HUES6 (cell line): Measurements from ENCODE around the gene GTF2F2.
A peak's percentile ranks its signal among the peaks of the same experiment; 100 is the strongest.

Experiments used
- H3K27ac ChIP-seq: 2 replicates; pipeline ENCODE4 v1.7.0; 2013; ENCODE audit warnings: low read depth, mild to moderate bottlenecking, low read length, inconsistent platforms
- H3K27me3 ChIP-seq: 2 replicates; pipeline ENCODE4 v1.6.1; 2013; ENCODE audit warnings: low read length; ENCODE audit not compliant: control insufficient read depth, insufficient read depth
- H3K36me3 ChIP-seq: 2 replicates; pipeline ENCODE4 v1.6.1; 2013; ENCODE audit warnings: low read length; ENCODE audit not compliant: control insufficient read depth, insufficient read depth
- H3K4me1 ChIP-seq: 2 replicates; pipeline ENCODE4 v1.6.1; 2013; ENCODE audit warnings: low read length; ENCODE audit not compliant: control insufficient read depth, insufficient read depth
- H3K4me3 ChIP-seq: 2 replicates; pipeline ENCODE4 v1.5.1; 2013; ENCODE audit warnings: low read depth, low read length
- H3K9ac ChIP-seq: one replicate; pipeline ENCODE4 v1.6.1; 2013; ENCODE audit warnings: mild to moderate bottlenecking, low read length
- H3K9me3 ChIP-seq: 2 replicates; pipeline ENCODE4 v1.6.1; 2013; ENCODE audit warnings: low read depth, low read length; ENCODE audit not compliant: control insufficient read depth, insufficient read depth

Gene GTF2F2

GRCh38 chr13:45103449-45103848 is 16.9 kb upstream of the GTF2F2 start:
- Histone ChIP-seq H3K27ac (no peak overlapping the region), H3K4me3 (no peak overlapping the region), H3K9me3 (no peaks in the 10 kb centered on the region), H3K27me3 (no peaks in the 10 kb centered on the region), H3K4me1 (peaks cover 19% of the 10 kb centered on the region; the same call in 1 of the 2 replicates), H3K9ac (no peak overlapping the region), H3K36me3 (no peaks in the 10 kb centered on the region)

GRCh38 chr13:45104261-45104660 is 16.0 kb upstream of the GTF2F2 start:
- H3K9ac ChIP-seq, result no peak overlapping the region
- H3K36me3 ChIP-seq, result no peaks in the 10 kb centered on the region
- H3K27ac ChIP-seq, result no peak overlapping the region
- H3K27me3 ChIP-seq, result no peaks in the 10 kb centered on the region
- H3K4me1 ChIP-seq, result peaks cover 24% of the 10 kb centered on the region
- H3K4me3 ChIP-seq, result no peak overlapping the region
- H3K9me3 ChIP-seq, result no peaks in the 10 kb centered on the region

- Histone ChIP-seq H3K36me3 (no peaks in the 10 kb centered on the region), H3K9me3 (no peaks in the 10 kb centered on the region), H3K4me3 (no peak overlapping the region), H3K27ac (no peak overlapping the region), H3K4me1 (peaks cover 25% of the 10 kb centered on the region), H3K9ac (no peak overlapping the region), H3K27me3 (no peaks in the 10 kb centered on the region)
These were observed 14.4 kb upstream of the GTF2F2 start for GRCh38 chr13:45105895-45106294.

- Histone ChIP-seq H3K36me3 (no peaks in the 10 kb centered on the region), H3K9ac (no peak overlapping the region), H3K4me1 (peaks cover 15% of the 10 kb centered on the region), H3K4me3 (no peak overlapping the region), H3K27ac (no peak overlapping the region), H3K27me3 (no peaks in the 10 kb centered on the region), H3K9me3 (no peaks in the 10 kb centered on the region)
These were observed 12.8 kb upstream of the GTF2F2 start for GRCh38 chr13:45107539-45107938.

- H3K9me3 ChIP-seq, result no peaks in the 10 kb centered on the region
- no peak overlapping the region for H3K9ac ChIP-seq
- no peak overlapping the region for H3K27ac ChIP-seq
- no peaks in the 10 kb centered on the region for H3K27me3 ChIP-seq
- H3K4me1 ChIP-seq, result peaks cover 10% of the 10 kb centered on the region
- no peaks in the 10 kb centered on the region for H3K36me3 ChIP-seq
- 0 out of 2 replicates have a peak overlapping the region, but pooled peaks have one; percentile 2 for H3K4me3 ChIP-seq
These were observed 11.6 kb upstream of the GTF2F2 start for GRCh38 chr13:45108716-45109101.

GRCh38 chr13:45109102-45109720 is 11.1 kb upstream of the GTF2F2 start:
- no peaks in the 10 kb centered on the region for H3K27me3 ChIP-seq
- 0 out of 2 replicates have a peak overlapping the region, but pooled peaks have one; percentile 2 for H3K4me3 ChIP-seq
- H3K9ac ChIP-seq, result no peak overlapping the region

GRCh38 chr13:45113233-45114224 is 6.8 kb upstream of the GTF2F2 start:
- Histone ChIP-seq H3K36me3 (no peaks in the 10 kb centered on the region), H3K4me1 (peaks cover 6% of the 10 kb centered on the region), H3K9ac (no peak overlapping the region), H3K9me3 (no peaks in the 10 kb centered on the region), H3K27me3 (no peaks in the 10 kb centered on the region), H3K4me3 (no peak overlapping the region), H3K27ac (no peak overlapping the region)

More at GRCh38 chr13:45109102-45109720, 11.1 kb upstream of the GTF2F2 start:
- H3K27ac ChIP-seq, result no peak overlapping the region
- no peaks in the 10 kb centered on the region for H3K9me3 ChIP-seq
- no peaks in the 10 kb centered on the region for H3K36me3 ChIP-seq
- peaks cover 10% of the 10 kb centered on the region for H3K4me1 ChIP-seq

- Histone ChIP-seq H3K4me1 (peaks cover 10% of the 10 kb centered on the region; the same call in 1 of the 2 replicates), H3K9ac (peak overlapping the region; percentile 96), H3K36me3 (no peaks in the 10 kb centered on the region), H3K27me3 (no peaks in the 10 kb centered on the region), H3K4me3 (peak overlapping the region; percentile 84), H3K9me3 (no peaks in the 10 kb centered on the region), H3K27ac (no peak overlapping the region)
These were observed 780 bp upstream of the GTF2F2 start for GRCh38 chr13:45119469-45119990.

GRCh38 chr13:45120967-45121831 is 889 bp downstream of the GTF2F2 start:
- peak overlapping the region; percentile 96 for H3K9ac ChIP-seq
- no peaks in the 10 kb centered on the region for H3K36me3 ChIP-seq
- peak overlapping the region; percentile 84 for H3K4me3 ChIP-seq
- H3K9me3 ChIP-seq, result no peaks in the 10 kb centered on the region
- peaks cover 10% of the 10 kb centered on the region; the same call in 1 of the 2 replicates for H3K4me1 ChIP-seq
- peak overlapping the region; percentile 83 for H3K27ac ChIP-seq
- no peaks in the 10 kb centered on the region for H3K27me3 ChIP-seq

GRCh38 chr13:45122941-45123340 is 2.6 kb downstream of the GTF2F2 start:
- H3K4me3 ChIP-seq, result no peak overlapping the region
- H3K4me1 ChIP-seq, result peaks cover 10% of the 10 kb centered on the region; the same call in 1 of the 2 replicates
- H3K9me3 ChIP-seq, result no peaks in the 10 kb centered on the region
- H3K27me3 ChIP-seq, result no peaks in the 10 kb centered on the region
- no peaks in the 10 kb centered on the region for H3K36me3 ChIP-seq
- no peak overlapping the region for H3K27ac ChIP-seq
- no peak overlapping the region for H3K9ac ChIP-seq
